GM23338 (cell line): Measurements from ENCODE around the gene FZD2. TPM values are rescaled to one million over a fixed set of nuclear protein-coding genes. Genes with fewer than 3 reads are reported as not detected.

Experiments
- ATAC-seq: fragments of 200-7000 bp; cut with Tn5 transposase; 3 replicates; pipeline ENCODE4 v1.9.1; 2020
- DNase-seq: peaks from one replicate; pipeline ENCODE4 v3.0.0-alpha.2; 2015; ENCODE audit warnings: low spot score
- H2AFZ ChIP-seq: fragments of 200-600 bp; sonication (generic); 2 replicates; pipeline ENCODE4 v1.8.0; 2016; ENCODE audit warnings: antibody characterized with exemption, mild to moderate bottlenecking, moderate library complexity
- H3F3A ChIP-seq: fragments of 200-600 bp; sonication (generic); replicated peaks from 2 replicates; pipeline ENCODE4 v1.8.0; 2017; ENCODE audit warnings: antibody characterized with exemption, mixed run types, low read depth
- H3K27ac ChIP-seq: fragments of 200-600 bp; sonication (generic); 2 replicates; pipeline ENCODE4 v1.6.1; 2016; ENCODE audit warnings: low read depth
- H3K27me3 ChIP-seq: fragments of 200-600 bp; sonication (generic); 2 replicates; pipeline ENCODE4 v1.8.0; 2016; ENCODE audit warnings: mild to moderate bottlenecking, mixed run types, moderate library complexity; ENCODE audit not compliant: insufficient read depth
- H3K36me3 ChIP-seq: fragments of 200-600 bp; sonication (generic); 2 replicates; pipeline ENCODE4 v1.8.0; 2016; ENCODE audit warnings: mild to moderate bottlenecking; ENCODE audit not compliant: insufficient read depth
- H3K4me1 ChIP-seq: fragments of 200-600 bp; sonication (generic); 2 replicates; pipeline ENCODE4 v1.8.0; 2016; ENCODE audit warnings: mild to moderate bottlenecking, moderate library complexity; ENCODE audit not compliant: insufficient read depth
- H3K4me2 ChIP-seq: fragments of 200-600 bp; sonication (generic); 2 replicates; pipeline ENCODE4 v1.7.1; 2017; ENCODE audit warnings: mixed run types
- H3K4me3 ChIP-seq: fragments of 200-600 bp; sonication (generic); 2 replicates; pipeline ENCODE4 v1.6.1; 2016; ENCODE audit warnings: mixed run types
- H3K79me2 ChIP-seq: fragments of 200-600 bp; sonication (generic); replicated peaks from 2 replicates; pipeline ENCODE4 v1.8.0; 2017; ENCODE audit warnings: mild to moderate bottlenecking; ENCODE audit not compliant: insufficient read depth
- H3K9me2 ChIP-seq: fragments of 200-600 bp; sonication (generic); 2 replicates; pipeline ENCODE4 v1.8.0; 2017; ENCODE audit not compliant: insufficient read depth
- H4K20me1 ChIP-seq: fragments of 200-600 bp; sonication (generic); replicated peaks from 2 replicates; pipeline ENCODE4 v1.8.0; 2017; ENCODE audit warnings: mild to moderate bottlenecking; ENCODE audit not compliant: insufficient read depth
- H3K27ac Mint-ChIP-seq: 2 replicates; pipeline ENCODE4 v1.8.0; 2020; ENCODE audit warnings: inconsistent platforms, mild to moderate bottlenecking, moderate library complexity, mixed read lengths
- H3K27me3 Mint-ChIP-seq: 3 replicates; pipeline ENCODE4 v1.8.0; 2022; ENCODE audit warnings: low read depth, mild to moderate bottlenecking, moderate library complexity, mixed read lengths, inconsistent platforms; ENCODE audit not compliant: insufficient read depth, poor library complexity
- H3K36me3 Mint-ChIP-seq: 3 replicates; pipeline ENCODE4 v1.8.0; 2021; ENCODE audit warnings: low read depth, mild to moderate bottlenecking, inconsistent platforms, moderate library complexity, mixed read lengths
- H3K4me1 Mint-ChIP-seq: 3 replicates; pipeline ENCODE4 v1.8.0; 2020; ENCODE audit warnings: mild to moderate bottlenecking, inconsistent platforms, mixed read lengths
- H3K4me3 Mint-ChIP-seq: 3 replicates; pipeline ENCODE4 v1.8.0; 2021; ENCODE audit warnings: moderate library complexity, mild to moderate bottlenecking, inconsistent platforms, mixed read lengths
- H3K9me3 Mint-ChIP-seq: 3 replicates; pipeline ENCODE4 v1.8.0; 2020; ENCODE audit warnings: moderate library complexity, mild to moderate bottlenecking, inconsistent platforms, mixed read lengths
- CREB1 ChIP-seq: fragments of 250-450 bp; sonication (Bioruptor Pico); IDR thresholded peaks from 2 replicates; pipeline ENCODE4 v1.5.0; 2020; ENCODE audit warnings: low read depth, mild to moderate bottlenecking, moderate library complexity
- EZH2 ChIP-seq: fragments of 200-600 bp; sonication (generic); IDR thresholded peaks from one replicate; pipeline ENCODE4 v1.8.0; 2017; ENCODE audit warnings: antibody characterized with exemption, mild to moderate bottlenecking, low read depth; ENCODE audit not compliant: unreplicated experiment
- JUNB ChIP-seq: IDR thresholded peaks from one replicate; pipeline ENCODE4 v1.6.1; 2016; ENCODE audit warnings: antibody characterized with exemption; ENCODE audit not compliant: unreplicated experiment
- NANOG ChIP-seq: IDR thresholded peaks from 2 replicates; pipeline ENCODE4 v1.6.1; 2016; ENCODE audit warnings: antibody characterized with exemption, borderline replicate concordance
- POLR2AphosphoS5 ChIP-seq: IDR thresholded peaks from 2 replicates; pipeline ENCODE4 v1.6.1; 2016; ENCODE audit warnings: antibody characterized with exemption, low read depth
- STAT1 ChIP-seq: IDR thresholded peaks from one replicate; pipeline ENCODE4 v1.6.1; 2016; ENCODE audit warnings: antibody characterized with exemption; ENCODE audit not compliant: unreplicated experiment
- polyA plus RNA-seq: library from polyadenylated mRNA; unstranded; fragments of >200 nt; fragmentation: Nextera tagmentation; extraction: Ambion mirVana; gene quantifications from 2 replicates; pipeline ENCODE4 v1.2.1, GENCODE V29; 2016
- total RNA-seq: library from RNA; depleted of rRNA; stranded (reverse); fragments of >200 nt; shearing (Covaris generic); gene quantifications from 2 replicates; pipeline ENCODE4 v1.2.3, GENCODE V29; 2014
- TF ChIP-seq, protein P1 (sequence below), 2 experiments: fragments of 200-600 bp in 1 of 2; sonication (generic) in 1 of 2; conservative IDR thresholded peaks; 2 replicates each; pipeline versions ENCODE4 v1.5.1 to v1.6.1; 2016 to 2017; ENCODE audit warnings: antibody characterized with exemption in 2 of 2, low read depth in 2 of 2, mild to moderate bottlenecking in 2 of 2, moderate library complexity in 1 of 2
- TF ChIP-seq, protein P2 (sequence below): IDR thresholded peaks from one replicate; pipeline ENCODE4 v1.6.1; 2018; ENCODE audit warnings: antibody characterized with exemption; ENCODE audit not compliant: unreplicated experiment

FZD2 gene
- total and polyA plus RNA-seq, 2 experiments from 2014 or later = 6.2 to 7.6 TPM

DNA sequence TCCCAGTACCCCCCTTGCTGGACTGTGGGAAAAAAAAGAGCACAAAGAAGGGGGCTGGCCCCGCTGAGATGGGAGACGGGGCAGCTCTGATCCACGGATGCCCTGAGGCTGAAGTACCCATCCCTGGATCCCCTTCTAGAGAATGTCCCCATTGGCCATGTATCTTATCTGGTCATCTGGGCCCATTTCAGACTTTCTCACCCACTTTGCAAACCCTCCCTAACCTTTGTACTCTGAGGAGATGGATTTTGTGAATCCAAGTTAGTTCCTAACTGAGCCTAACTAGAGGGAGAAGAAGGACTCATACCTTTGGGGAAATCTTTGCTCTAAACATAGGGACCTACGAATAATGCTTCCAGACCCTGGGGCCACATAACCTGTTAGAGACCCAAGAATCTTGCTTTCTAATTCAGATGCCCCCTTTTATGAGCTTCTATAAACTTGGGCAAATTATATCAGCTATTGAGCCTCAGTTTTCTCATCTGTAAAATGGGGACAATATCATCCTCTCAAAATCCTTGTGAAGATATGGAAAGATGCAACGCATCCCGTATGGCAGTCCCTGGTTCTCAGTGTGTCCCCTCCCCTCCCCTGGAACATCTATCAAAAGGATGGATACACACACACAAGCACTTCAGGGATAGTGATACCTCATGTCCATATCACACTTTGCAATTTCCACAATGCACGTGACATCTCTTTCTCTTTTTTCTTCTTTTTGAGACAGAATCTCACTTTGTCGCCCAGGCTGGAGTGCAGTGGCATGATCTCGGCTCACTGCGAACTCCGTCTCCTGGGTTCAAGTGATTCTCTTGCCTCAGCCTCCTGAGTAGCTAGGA lies 16.8 kb upstream of the FZD2 start:
- Mint-ChIP-seq H3K27ac (no peak overlapping the region), H3K4me3 (peak overlapping the region; percentile 42), H3K27me3 (peaks cover 88% of the 10 kb centered on the region), H3K4me1 (peaks cover 79% of the 10 kb centered on the region), H3K36me3 (peaks cover 9% of the 10 kb centered on the region; the same call in 2 of the 3 replicates), H3K9me3 (peaks cover 14% of the 10 kb centered on the region; the same call in 2 of the 3 replicates)
- H3K79me2 ChIP-seq = no peaks in the 10 kb centered on the region
- no peaks in the 10 kb centered on the region for H3K36me3 ChIP-seq
- peak overlapping the region; percentile 42 for H3K4me3 ChIP-seq
- no peak overlapping the region for H3K27ac ChIP-seq
- peak; percentile 29; the same call in 1 of the 2 replicates for TF ChIP-seq NANOG
- peak; percentile 76 for TF ChIP-seq POLR2AphosphoS5
- TF ChIP-seq JUNB = no peak
- peak; percentile 19 for TF ChIP-seq EZH2
- H3K4me1 ChIP-seq = peaks cover 71% of the 10 kb centered on the region
- H4K20me1 ChIP-seq = no peaks in the 10 kb centered on the region
- peaks cover 88% of the 10 kb centered on the region for H3K27me3 ChIP-seq
- H3K4me2 ChIP-seq = peak overlapping the region; percentile 71
- H3F3A ChIP-seq = peaks cover 20% of the 10 kb centered on the region
- DNase-seq (peak; percentile 65), ATAC-seq (peak; percentile 1)
- no peaks in the 10 kb centered on the region for H3K9me2 ChIP-seq
- H2AFZ ChIP-seq = no peak overlapping the region

DNA sequence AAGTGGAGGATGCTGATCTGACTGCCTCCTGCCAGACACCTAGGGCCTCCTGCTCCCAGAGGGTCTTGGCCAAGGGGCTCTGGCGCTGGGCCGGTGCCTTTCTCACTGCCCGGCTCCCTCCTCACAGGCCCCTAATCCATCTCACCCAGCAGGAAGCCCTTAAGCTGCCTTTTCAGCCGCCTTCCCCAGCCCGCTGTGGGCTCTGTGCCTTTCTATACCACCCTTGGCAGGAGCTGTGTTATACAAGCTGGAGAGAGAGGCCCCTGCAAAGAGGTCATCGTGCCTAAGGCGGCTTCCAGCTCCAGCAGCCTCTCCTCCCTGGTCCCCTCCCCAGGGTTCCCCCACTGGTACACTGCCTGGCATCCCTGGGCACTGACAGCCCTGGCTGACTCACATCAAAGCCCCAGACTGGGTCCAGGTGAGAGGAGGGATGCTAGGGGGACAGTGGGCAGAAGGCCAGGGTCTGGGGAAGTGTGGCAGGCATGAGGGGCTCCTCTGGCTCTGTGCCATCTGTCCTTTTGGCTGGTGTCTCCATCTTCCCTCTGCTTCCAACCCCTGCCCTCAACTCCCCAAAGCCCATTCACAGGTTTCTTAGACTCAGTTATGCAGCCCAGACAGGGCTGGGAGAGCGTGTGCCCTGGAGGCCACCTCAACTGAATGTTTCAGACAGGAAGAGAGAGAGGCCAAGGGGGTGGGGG lies 15.3 kb upstream of the FZD2 start:
- Mint-ChIP-seq H3K27ac (no peak overlapping the region), H3K36me3 (peaks cover 13% of the 10 kb centered on the region; the same call in 2 of the 3 replicates), H3K4me3 (peak overlapping the region; percentile 60), H3K9me3 (peaks cover 19% of the 10 kb centered on the region), H3K27me3 (peaks cover 92% of the 10 kb centered on the region), H3K4me1 (peaks cover 79% of the 10 kb centered on the region)
- Histone ChIP-seq H3K79me2 (no peaks in the 10 kb centered on the region), H3K4me1 (peaks cover 70% of the 10 kb centered on the region), H3K4me2 (peak overlapping the region; percentile 71), H2AFZ (no peak overlapping the region), H3K36me3 (no peaks in the 10 kb centered on the region), H3K27me3 (peaks cover 88% of the 10 kb centered on the region), H3F3A (peaks cover 23% of the 10 kb centered on the region), H3K9me2 (no peaks in the 10 kb centered on the region), H3K4me3 (peak overlapping the region; percentile 50), H4K20me1 (no peaks in the 10 kb centered on the region), H3K27ac (no peak overlapping the region)
- DNase-seq (peak; percentile 77), ATAC-seq (peak; percentile 47)
- TF ChIP-seq, protein P1, sequence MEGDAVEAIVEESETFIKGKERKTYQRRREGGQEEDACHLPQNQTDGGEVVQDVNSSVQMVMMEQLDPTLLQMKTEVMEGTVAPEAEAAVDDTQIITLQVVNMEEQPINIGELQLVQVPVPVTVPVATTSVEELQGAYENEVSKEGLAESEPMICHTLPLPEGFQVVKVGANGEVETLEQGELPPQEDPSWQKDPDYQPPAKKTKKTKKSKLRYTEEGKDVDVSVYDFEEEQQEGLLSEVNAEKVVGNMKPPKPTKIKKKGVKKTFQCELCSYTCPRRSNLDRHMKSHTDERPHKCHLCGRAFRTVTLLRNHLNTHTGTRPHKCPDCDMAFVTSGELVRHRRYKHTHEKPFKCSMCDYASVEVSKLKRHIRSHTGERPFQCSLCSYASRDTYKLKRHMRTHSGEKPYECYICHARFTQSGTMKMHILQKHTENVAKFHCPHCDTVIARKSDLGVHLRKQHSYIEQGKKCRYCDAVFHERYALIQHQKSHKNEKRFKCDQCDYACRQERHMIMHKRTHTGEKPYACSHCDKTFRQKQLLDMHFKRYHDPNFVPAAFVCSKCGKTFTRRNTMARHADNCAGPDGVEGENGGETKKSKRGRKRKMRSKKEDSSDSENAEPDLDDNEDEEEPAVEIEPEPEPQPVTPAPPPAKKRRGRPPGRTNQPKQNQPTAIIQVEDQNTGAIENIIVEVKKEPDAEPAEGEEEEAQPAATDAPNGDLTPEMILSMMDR (conservative IDR thresholded peaks at IDR 0.05; ENCODE audit: low read depth in 2 of 2) = no peak
- TF ChIP-seq CREB1 (CRISPR knock-in tag) (no peak), STAT1 (no peak)
- TF ChIP-seq, protein P2, sequence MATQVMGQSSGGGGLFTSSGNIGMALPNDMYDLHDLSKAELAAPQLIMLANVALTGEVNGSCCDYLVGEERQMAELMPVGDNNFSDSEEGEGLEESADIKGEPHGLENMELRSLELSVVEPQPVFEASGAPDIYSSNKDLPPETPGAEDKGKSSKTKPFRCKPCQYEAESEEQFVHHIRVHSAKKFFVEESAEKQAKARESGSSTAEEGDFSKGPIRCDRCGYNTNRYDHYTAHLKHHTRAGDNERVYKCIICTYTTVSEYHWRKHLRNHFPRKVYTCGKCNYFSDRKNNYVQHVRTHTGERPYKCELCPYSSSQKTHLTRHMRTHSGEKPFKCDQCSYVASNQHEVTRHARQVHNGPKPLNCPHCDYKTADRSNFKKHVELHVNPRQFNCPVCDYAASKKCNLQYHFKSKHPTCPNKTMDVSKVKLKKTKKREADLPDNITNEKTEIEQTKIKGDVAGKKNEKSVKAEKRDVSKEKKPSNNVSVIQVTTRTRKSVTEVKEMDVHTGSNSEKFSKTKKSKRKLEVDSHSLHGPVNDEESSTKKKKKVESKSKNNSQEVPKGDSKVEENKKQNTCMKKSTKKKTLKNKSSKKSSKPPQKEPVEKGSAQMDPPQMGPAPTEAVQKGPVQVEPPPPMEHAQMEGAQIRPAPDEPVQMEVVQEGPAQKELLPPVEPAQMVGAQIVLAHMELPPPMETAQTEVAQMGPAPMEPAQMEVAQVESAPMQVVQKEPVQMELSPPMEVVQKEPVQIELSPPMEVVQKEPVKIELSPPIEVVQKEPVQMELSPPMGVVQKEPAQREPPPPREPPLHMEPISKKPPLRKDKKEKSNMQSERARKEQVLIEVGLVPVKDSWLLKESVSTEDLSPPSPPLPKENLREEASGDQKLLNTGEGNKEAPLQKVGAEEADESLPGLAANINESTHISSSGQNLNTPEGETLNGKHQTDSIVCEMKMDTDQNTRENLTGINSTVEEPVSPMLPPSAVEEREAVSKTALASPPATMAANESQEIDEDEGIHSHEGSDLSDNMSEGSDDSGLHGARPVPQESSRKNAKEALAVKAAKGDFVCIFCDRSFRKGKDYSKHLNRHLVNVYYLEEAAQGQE = no peak
